DOHH2 (cell line): ENCODE results near the gene GUCY2D.

ENCODE experiments used
- CTCF ChIP-seq: fragments of 200-600 bp; sonication (generic); IDR thresholded peaks from one replicate; pipeline ENCODE4 v1.5.1; 2014; ENCODE audit warnings: antibody characterized with exemption, mild to moderate bottlenecking, low read depth, low read length; ENCODE audit not compliant: poor library complexity, severe bottlenecking
- EZH2phosphoT487 ChIP-seq: fragments of 200-600 bp; sonication (generic); IDR thresholded peaks from 2 replicates; pipeline ENCODE4 v1.6.1; 2017; ENCODE audit warnings: borderline replicate concordance, mild to moderate bottlenecking, antibody characterized with exemption, low read length, moderate library complexity, mixed read lengths

- TF ChIP-seq CTCF (no peak), EZH2phosphoT487 (no peak)
Observed at GRCh38 chr17:7974638-7975131, 27.7 kb upstream of the GUCY2D start.
